Activated CD8-positive, alpha-beta memory T cell treated with anti-CD3 and anti-CD28 coated beads for 4 hours (primary cell): ENCODE data around the gene PLCZ1.
"Not testable (repeated sequence)": the region's sequence is repeated elsewhere in the genome, so short reads cannot be mapped to it uniquely, and the experiment has no call there.

Source experiments
- DNase-seq, 2 donors: peaks; one replicate each; pipeline ENCODE4 v3.0.0-alpha.2; 2020; ENCODE audit warnings: low read depth in 2 of 2

Gene PLCZ1, protein sequence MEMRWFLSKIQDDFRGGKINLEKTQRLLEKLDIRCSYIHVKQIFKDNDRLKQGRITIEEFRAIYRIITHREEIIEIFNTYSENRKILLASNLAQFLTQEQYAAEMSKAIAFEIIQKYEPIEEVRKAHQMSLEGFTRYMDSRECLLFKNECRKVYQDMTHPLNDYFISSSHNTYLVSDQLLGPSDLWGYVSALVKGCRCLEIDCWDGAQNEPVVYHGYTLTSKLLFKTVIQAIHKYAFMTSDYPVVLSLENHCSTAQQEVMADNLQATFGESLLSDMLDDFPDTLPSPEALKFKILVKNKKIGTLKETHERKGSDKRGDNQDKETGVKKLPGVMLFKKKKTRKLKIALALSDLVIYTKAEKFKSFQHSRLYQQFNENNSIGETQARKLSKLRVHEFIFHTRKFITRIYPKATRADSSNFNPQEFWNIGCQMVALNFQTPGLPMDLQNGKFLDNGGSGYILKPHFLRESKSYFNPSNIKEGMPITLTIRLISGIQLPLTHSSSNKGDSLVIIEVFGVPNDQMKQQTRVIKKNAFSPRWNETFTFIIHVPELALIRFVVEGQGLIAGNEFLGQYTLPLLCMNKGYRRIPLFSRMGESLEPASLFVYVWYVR

DNA sequence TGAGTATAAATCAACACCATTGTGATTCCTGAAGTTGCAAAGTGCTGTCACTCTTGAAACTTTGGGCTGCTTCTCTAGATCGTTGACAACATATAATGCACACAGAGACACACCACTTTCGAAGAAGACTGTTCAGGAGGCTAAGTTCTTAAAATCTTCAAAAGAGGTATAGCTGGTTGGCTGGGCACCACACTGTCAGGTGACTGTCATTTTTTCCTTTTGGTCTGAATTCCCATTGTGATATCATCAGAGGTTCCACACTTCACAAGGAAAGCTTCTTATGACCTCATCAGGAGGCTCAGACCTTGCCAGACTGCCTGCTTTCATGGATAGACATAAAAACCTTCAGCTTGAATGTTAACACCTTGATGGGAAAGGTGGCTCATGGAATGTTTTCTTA is at the start of gene PLCZ1, which contains the start of gene CAPZA3:
TSS of gene PLCZ1 (minus strand) at position 194 of the 400 bp plus-strand sequence. CDS start 641 bp downstream, outside the sequence.
TSS of gene CAPZA3 (plus strand) at position 301 of the 400 bp plus-strand sequence. CDS start 150 bp downstream, outside the sequence.
- no peak for DNase-seq

DNA sequence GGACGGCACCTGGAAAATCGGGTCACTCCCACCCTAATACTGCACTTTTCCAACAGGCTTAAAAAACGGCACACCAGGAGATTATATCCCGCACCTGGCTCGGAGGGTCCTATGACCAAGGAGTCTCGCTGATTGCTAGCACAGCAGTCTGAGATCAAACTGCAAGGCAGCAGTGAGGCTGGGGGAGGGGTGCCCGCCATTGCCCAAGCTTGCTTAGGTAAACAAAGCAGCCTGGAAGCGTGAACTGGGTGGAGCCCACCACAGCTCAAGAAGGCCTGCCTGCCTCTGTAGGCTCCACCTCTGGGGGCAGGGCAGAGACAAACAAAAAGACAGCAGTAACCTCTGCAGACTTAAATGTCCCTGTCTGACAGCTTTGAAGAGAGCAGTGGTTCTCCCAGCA is 47.7 kb upstream of the PLCZ1 start:
- not testable (repeated sequence) for DNase-seq

DNA sequence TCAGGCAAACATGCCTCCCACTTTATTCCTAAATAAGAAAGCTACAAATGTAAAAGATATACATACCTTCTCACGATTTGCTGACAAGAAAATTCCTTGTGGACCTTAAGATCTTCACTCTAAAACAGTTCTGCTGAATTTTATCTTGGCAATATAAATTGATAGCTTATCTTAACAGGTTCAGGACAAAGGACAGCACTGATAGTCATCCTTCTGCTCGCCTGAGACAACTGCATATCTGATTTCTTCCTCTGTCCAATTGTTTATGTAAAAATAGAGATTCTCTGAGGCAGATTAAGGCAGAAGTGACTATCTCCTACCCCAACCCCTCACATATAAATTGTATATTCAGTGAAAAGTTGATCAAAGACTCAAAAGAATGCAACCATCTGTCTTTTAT is 45.0 kb upstream of the PLCZ1 start:
- DNase-seq, result no peak

DNA sequence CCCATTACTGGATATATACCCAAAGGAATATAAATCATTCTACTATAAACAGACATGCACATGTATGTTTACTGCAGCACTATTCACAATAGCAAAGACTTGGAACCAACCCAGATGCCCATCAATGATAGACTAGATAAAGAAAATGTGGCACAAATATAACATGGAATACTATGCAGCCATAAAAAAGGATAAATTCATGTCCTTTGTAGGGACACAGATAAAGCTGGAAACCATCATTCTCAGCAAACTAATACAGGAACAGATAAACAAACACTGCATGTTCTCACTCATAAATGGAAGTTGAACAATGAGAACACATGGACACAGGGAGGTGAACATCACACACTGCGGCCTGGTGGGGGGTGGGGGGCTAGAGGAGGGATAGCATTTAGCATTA is 28.7 kb upstream of the PLCZ1 start:
- DNase-seq, result not testable (repeated sequence)

DNA sequence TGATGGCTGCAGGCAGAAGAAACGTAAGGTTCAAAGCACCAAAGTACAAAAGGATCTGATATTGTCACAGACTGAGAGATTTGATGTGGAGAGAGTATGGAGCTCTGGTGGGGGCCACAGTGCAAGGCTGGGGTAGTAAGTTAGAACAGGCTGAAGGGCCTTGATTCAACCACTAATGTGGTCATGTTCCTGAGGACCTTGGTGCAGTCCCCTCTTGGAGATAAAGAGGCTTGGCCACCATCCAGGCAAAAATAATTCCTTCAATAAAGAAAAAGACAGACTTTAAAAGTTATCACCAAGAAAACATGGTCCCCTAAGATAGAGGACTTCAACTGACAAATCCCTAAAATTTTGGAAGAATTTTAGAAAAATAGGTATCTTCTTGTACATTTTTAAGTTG is 17.5 kb upstream of the PLCZ1 start:
- DNase-seq, result no peak

DNA sequence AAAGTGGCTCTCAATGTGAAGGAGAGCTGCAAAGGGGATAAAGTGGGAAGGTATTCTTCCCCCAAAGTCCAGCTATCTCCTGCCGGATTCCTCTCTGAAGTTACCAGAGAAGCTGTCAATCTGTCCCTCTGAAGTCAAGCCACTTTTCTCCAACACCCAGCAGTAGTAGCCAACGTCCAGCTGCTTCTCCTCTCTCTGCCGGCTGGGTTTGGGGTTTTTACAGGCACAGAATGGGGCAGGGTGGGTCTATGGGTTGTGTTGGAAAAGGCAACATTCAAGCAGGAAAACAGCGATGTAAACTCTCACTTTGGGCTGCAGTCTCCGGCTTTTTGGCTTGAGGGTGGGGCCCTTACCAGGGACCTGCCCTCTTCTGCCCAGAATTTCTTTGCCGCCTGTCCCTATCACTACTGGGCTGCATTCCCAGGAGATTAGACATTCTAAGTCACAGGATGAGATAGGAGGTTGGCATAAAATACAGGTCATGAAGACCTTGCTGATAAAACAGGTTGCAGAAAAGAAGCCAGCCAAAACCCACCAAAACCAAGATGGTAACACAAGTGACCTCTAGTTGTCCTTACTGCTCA is 16.4 kb upstream of the PLCZ1 start:
- DNase-seq, result no peak

DNA sequence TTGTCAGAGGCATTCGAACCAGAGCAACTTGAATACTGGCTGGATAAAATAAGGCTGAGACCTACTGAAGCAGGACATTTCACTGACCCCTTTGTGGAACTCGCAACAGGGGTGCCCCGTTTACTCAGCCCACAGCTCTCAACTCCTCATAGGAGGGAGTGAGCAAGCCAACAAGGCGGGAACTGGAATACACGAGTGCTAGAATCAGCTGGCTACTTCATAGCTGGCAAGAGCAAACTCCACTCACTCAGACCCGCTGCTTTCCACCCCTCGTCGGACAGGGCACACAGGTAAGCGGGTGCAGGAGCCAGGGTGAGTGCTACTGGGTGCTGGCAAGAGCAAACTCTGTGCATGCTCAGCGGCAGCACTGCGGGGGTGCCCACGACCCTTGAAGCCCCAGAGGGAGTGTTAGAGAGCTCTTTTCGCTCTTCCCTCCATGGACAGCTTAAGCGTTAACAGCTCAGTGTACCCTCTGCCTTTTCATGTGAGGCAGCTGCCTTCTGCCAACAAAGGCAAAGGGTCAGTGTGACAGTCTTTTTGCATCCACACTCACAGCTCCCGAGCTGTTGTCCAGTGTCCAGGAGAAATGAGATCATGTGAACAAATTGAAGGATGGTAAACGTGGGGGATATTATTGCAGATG is 15.8 kb upstream of the PLCZ1 start:
- DNase-seq, result no peak

DNA sequence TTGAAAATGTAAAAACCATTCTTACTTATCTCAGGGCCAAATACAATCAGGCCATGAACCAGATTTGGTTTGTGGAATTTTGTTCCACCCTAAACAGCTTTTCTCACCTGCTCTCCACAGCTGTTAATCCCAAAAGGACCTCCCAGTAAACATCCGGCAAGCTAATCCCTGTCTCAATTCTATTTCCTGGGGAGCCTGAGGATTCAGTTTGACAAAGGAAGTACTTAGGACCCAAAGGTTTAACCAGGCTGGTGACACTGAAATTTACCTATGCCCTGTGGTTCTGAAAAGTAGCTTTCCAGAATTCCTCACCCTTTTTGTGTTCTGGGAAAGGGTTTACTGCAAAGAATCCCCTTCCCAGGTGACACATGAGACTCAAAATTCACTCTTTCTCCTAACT is 15.1 kb upstream of the PLCZ1 start:
- DNase-seq, result no peak

DNA sequence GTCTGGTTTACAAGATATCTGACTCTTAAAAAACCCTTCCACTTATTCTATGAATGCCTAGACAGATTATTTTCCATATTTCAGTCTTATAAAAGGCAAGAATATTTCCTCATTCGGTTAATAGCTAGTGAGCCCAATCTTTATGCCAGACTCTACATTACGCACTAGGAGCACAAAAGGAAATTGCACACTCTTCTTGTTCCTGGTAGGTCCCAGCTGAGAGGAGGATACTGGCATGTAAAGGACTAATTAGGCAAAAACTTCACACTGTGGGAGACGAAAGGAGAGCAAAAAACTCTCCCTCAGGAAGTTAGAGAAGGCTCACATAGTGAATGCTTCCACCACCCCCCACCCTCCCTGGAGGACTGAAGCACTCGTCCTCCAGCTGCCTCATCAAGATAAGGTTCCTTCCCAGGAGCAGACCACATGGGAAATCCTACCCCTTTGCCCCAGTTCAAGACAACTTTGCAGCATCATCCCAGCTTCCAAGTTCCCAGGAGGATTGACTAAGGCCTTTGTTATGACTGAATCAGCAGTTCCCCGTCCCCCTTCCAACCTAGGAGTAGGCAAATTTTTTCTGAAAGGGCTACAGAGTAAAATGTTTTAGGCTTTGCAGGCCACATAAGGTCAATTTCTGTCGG is 14.6 kb upstream of the PLCZ1 start:
- no peak for DNase-seq

DNA sequence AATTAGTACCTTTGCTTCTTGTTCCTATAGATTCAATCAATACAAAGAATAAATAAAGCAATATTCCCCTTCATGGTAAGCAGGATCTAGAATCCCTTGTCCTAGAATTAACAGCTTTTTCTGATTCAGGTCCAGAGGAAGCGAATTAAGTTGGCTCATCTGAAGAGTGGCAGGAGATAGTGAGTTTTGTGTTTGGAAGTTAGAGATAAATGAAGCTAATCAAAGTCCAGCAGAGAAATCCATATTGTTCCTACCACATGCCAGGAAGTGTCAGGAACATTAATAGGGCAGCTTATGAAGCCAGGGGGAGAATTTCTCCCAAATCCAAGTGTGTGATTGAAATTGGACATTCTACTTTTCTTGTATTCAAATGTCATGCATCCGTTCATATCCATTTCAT is 14.1 kb upstream of the PLCZ1 start:
- no peak for DNase-seq

DNA sequence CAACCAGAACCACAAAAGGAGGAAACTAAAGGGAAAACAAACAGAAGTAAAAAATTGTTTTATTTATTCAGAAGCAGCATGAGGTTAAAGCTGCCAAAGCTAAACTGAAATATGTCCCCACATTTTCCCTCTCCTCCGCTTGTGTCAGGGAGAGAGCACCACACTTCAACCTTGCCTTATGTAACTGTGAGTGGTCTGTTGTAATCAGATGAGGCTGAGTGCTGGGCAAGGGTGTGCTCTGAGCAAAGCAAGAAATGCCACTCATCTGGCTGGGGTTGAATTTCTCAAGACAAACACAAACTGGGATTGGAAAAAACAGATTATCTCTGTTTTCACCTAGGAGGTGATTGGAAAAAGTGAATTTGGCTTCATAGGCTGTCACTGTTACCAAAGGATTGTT is 12.3 kb upstream of the PLCZ1 start:
- DNase-seq, result no peak

DNA sequence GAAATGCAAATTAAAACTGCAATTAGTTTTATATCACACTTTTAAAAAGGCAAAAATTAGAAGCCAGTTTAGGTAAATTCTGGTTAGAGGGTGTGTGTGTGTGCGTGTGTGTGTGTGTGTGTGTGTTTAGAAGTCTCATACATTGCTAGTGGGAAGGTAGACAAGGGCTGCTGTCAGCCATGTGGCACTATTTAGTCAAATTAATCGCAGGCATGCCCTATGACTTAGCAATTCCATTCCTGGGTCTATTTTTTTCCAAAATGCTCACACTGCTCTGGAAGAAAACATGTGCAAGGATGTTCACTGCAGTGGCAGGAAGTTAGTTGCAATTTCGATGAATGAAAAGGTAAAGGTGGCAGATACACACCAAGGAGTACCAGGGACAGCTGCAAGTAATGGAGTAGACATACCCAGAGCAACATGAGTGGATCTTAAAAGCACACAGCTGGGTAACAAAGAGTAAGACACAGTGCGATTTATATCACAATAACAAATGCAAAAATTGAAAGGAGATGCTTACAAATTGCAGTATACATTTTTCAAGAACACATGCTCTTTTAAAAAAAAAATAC is 11.7 kb upstream of the PLCZ1 start:
- no peak for DNase-seq

DNA sequence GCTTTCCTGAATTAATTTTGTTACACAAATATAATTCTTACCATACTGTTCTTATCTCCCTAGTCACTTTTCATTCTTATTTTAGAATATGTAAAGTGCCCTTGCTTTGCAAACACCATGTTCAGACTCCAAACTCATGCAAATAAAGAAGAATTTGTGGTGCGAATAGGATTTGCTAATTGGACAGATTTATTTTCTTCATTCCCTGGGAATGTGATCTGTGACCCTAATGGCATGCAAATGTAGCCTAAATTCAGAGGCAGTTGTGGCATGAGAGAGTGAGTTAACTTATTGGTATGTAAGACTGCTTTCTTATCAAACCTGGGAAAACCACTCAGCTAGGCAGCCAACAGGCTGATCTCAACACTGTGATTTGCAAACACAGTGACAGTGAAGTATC is 10.1 kb upstream of the PLCZ1 start:
- DNase-seq, result no peak

DNA sequence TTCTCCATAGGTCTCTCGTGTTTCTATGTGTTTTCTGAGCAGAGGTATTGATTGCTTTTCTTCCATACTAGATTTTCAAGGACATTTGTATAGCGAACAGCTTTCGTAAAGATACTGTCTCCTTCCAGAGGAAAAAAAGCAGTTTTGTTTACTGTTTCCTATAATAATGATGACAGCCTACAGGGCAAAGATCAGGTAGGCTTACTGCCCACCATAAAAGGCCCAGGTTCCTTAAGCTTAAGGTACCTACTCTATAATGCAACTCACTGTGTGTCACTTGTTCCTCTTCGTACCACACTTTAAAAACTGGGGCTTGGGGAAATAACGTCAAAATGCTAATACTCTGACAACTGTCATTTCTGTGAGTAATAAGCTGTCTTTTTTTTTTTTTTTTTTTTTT is 6.7 kb downstream of the PLCZ1 start:
- DNase-seq, result no peak

DNA sequence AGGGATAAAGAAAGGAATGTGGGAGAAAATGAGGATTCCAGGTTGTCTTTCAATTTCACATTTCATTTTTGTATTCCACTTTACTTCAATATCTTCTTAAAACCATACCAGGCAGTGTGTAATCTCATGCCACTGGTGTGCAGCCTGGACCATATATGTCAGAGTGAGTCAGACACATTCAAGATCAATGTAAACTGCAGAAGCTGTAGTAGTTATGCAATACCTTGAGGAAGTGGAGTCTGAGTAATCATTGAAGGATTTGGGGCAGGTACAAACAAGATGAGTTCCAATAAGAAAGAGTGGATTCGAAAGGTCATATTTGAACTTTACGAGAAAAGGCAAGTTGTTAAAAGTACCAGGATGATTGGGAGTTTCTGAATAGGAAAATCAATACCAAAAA is 14.1 kb downstream of the PLCZ1 start:
- DNase-seq, result no peak

DNA sequence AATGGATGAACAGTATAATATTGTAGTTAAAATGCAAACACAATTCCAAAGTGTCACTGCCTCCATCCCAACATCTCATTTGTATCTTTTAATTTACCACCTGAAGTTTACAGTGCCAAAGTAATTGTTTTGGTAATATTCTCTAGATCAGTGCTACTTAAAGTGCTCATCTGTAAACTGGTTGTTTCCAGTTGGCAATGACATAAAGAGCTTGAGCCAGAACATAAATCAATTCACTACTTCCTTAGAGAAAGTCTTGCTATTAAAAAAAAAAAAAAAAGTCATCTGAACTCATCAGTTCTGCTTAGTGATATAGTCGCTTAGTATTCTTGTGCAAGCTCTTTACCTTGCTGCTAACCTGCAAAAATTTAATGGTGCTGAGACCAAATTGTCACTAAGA is 16.4 kb downstream of the PLCZ1 start:
- no peak for DNase-seq

DNA sequence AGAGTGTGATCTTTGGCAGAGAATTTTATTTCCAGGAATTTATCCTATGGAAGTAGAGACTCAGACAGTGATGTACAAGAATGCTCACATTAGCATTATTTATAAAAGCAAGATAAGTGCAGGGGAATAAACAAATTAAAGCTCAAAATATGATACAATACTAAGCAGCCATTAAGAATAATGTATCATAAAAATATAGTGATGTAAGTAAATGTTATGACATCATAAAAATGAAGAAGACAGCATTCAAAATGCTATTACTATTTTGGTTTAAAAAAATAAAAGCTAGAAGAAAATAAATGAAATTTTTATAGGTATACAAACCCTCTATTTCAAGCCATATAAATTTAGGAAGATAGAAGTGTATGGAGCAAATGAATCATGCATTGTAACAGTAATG is 17.1 kb downstream of the PLCZ1 start:
- DNase-seq, result no peak

DNA sequence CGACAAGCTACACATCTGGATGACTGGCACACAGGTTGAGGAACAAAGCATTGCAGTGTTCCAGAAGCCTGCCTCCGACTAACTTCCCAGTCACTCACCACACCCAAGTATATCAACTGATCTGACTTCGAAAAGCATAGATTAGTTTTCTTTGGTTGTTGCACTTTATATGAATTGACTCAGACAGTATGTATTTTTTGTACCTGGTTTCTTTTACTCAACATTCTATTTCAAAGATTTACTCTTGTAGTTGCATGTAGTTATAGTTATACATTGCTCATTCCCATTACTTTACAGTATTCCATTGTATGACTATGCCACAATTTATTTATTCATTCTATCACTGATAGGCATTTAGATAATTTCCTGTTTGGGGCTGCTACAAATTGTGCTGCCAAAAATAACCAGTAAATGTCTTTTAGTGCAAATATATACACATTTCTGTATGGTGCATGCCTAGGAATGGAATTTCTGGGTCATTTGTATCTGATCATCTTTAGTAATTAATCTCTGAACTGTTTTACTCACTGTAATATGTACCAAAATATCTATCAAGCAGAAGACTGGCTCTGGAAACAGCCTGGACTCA is 17.8 kb downstream of the PLCZ1 start:
- no peak for DNase-seq

DNA sequence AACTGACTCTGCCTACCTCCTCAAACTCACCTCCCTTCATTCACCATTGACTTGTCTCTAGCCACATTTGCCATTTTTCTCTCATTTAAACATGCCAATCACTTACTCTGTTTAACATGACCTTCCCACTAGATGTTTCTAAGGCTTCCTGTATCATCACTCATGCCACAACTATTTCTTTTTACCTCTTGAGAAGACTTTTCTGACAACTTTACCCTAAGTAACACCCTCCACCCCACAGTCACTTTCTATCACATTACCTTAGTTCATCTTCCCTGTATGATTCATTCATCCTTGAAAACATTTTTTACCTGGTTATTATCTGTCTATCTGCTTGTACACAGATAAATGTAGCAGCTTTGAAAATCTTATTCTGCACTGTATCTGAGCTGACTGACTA is 19.4 kb downstream of the PLCZ1 start:
- DNase-seq, result no peak

DNA sequence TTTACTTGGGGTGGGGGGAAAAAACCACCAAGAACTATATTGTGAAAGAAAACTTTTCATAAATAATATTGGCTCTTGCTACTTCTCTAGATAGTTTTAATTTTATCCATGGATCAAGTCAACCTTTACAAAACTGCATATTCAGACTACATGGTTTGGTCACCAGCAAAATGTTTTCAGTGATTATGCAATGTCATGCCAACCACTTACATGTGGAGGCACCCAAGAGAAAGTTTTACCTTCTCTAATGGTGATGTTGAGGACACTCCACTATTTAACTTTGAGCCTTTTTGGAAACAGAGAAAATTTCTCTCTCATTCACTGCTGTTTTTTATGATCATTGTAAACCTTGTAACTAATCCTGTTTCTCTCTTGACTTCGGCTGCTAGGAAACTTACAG is 21.6 kb downstream of the PLCZ1 start:
- DNase-seq, result no peak

DNA sequence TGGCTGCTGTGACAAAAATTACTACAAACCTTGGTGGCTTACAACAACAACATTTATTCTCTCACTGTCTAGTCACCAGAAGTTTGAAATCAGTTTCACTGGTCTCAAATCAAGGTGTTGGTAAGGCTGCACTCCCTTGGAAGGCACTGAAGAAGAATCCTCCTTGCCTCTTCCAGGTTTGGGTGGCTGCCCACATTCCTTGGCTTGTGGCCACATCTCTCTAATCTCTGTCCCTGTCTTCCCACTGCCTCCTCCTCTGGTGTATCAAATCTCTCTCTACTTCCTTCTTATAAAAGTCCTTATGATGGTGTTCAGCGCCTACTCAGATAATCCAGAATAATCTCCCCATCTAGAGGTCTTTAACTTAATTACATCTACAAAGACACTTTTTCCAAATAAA is 31.0 kb downstream of the PLCZ1 start:
- no peak for DNase-seq
